Gastrocnemius medialis (tissue), 4 donors: ENCODE results near the gene HSPBAP1. TPM values are rescaled to one million over a fixed set of nuclear protein-coding genes. Genes with fewer than 3 reads are reported as not detected.

Experiments used
- ATAC-seq, 2 donors: fragments of 150-250 bp; one replicate each; pipeline ENCODE4 v1.9.1; 2016
- DNase-seq, 2 donors: peaks; one replicate each; pipeline ENCODE4 v3.0.0-alpha.2; 2019
- H3K27ac ChIP-seq, 4 donors: fragments of 200-600 bp; sonication (generic); 1 replicate in 1 of 4; 2 replicates in 3 of 4; pipeline ENCODE4 v1.5.1; 2016 to 2018; ENCODE audit warnings: mild to moderate bottlenecking in 2 of 4, moderate library complexity in 1 of 4
- H3K27me3 ChIP-seq, 3 donors: fragments of 200-600 bp; sonication (generic) in 2 of 3; 1 replicate in 1 of 3; 2 replicates in 2 of 3; pipeline versions ENCODE4 v1.5.1 to v1.6.0; 2016 to 2019; ENCODE audit warnings: mild to moderate bottlenecking in 1 of 3, moderate library complexity in 1 of 3
- H3K36me3 ChIP-seq, 2 donors: fragments of 200-600 bp; sonication (generic) in 1 of 2; one replicate each; pipeline ENCODE4 v1.5.1; 2017 to 2018
- H3K4me1 ChIP-seq, 2 donors: fragments of 200-600 bp; sonication (generic) in 1 of 2; one replicate each; pipeline ENCODE4 v1.5.1; 2016 to 2017; ENCODE audit warnings: mild to moderate bottlenecking in 2 of 2
- H3K4me3 ChIP-seq, 4 donors: fragments of 200-600 bp; sonication (generic) in 3 of 4; 1 replicate in 1 of 4; 2 replicates in 3 of 4; pipeline ENCODE4 v1.5.1; 2016 to 2019; ENCODE audit warnings: mild to moderate bottlenecking in 2 of 4
- H3K9me3 ChIP-seq, 3 donors: fragments of 200-600 bp; sonication (generic) in 2 of 3; 1 replicate in 1 of 3; 2 replicates in 2 of 3; pipeline ENCODE4 v1.5.1; 2016 to 2019
- CTCF ChIP-seq, 5 experiments: fragments of 450-650 bp in 3 of 5; fragments of 200-600 bp in 2 of 5; sonication (generic) in 2 of 5; IDR thresholded peaks in 4 of 5; conservative IDR thresholded peaks in 1 of 5; 1 replicate in 4 of 5; 2 replicates in 1 of 5; pipeline ENCODE4 v1.5.1; 2016 to 2019; ENCODE audit warnings: antibody characterized with exemption in 5 of 5, mild to moderate bottlenecking in 3 of 5, moderate library complexity in 3 of 5
- POLR2A ChIP-seq, 2 donors: fragments of 450-650 bp; IDR thresholded peaks; one replicate each; pipeline ENCODE4 v1.6.1; 2017; ENCODE audit warnings: antibody characterized with exemption in 2 of 2, mild to moderate bottlenecking in 2 of 2, moderate library complexity in 2 of 2
- in situ Hi-C, 4 donors: fragments of 200-750 bp; cut with MboI; loops; one replicate each; pipeline versions ENCODE4 v1.15.0 to v1.8.0; 2017; ENCODE audit warnings: low sequenced_read_pairs in 4 of 4
- intact Hi-C: fragments of 100-400 bp; cut with DNase I; formaldehyde crosslinking; loops from one replicate; pipeline ENCODE4 v1.15.1; 2023; ENCODE audit warnings: low total_unique reads
- total RNA-seq, 4 donors: library from RNA; depleted of rRNA; stranded (reverse); fragments of >200 nt; gene quantifications; one replicate each; pipeline versions ENCODE4 v1.1.0 to v1.2.3, GENCODE V29; 2016

HSPBAP1 gene
- total RNA-seq, 4 donors from 2014 or later = 14.5 to 30.7 (median 17.0) TPM

DNA sequence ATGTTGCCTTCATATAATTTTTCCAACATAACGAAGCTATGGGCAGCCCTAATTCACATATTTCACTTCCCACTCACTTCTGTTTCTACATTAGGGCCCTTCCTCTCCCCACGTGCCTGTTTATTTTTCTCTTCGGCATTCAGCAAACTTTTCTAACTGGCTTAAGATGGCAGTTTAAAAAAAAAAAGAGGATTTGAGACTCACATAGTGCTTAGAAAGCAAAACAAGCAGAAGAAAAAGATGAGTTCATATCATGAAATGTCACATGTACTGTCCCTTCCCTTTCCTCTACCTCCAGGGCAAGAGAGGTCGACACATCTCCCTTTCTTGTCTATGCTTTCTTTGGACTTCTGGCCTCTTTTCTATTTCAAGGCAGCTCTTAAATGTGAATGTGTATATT, 31.8 kb upstream of the HSPBAP1 start:
- no peak overlapping the region for H3K4me3 ChIP-seq
- ATAC-seq = peak; percentile 23 to 27
- peaks cover 0 to 23% of the 10 kb centered on the region in 2 donors for H3K36me3 ChIP-seq
- in situ Hi-C loops = no loop called here
- intact Hi-C loops = loop anchor here (2.0 to 10.0 kb wide), 2 partner anchors 31 to 69 kb away; partner anchors contain the start of gene SLC49A4
- peaks cover 18 to 25% of the 10 kb centered on the region in 2 donors for H3K4me1 ChIP-seq
- H3K27ac ChIP-seq = peak overlapping the region; percentile 72 to 79 (median 75)
- no peaks in the 10 kb centered on the region for H3K9me3 ChIP-seq
- no peak for DNase-seq
- TF ChIP-seq CTCF (IDR thresholded peaks at IDR 0.05 in 4 of 5, conservative IDR thresholded peaks at IDR 0.05 in 1 of 5) = no peak
- TF ChIP-seq POLR2A (IDR thresholded peaks at IDR 0.05) = no peak
- no peaks in the 10 kb centered on the region for H3K27me3 ChIP-seq

DNA sequence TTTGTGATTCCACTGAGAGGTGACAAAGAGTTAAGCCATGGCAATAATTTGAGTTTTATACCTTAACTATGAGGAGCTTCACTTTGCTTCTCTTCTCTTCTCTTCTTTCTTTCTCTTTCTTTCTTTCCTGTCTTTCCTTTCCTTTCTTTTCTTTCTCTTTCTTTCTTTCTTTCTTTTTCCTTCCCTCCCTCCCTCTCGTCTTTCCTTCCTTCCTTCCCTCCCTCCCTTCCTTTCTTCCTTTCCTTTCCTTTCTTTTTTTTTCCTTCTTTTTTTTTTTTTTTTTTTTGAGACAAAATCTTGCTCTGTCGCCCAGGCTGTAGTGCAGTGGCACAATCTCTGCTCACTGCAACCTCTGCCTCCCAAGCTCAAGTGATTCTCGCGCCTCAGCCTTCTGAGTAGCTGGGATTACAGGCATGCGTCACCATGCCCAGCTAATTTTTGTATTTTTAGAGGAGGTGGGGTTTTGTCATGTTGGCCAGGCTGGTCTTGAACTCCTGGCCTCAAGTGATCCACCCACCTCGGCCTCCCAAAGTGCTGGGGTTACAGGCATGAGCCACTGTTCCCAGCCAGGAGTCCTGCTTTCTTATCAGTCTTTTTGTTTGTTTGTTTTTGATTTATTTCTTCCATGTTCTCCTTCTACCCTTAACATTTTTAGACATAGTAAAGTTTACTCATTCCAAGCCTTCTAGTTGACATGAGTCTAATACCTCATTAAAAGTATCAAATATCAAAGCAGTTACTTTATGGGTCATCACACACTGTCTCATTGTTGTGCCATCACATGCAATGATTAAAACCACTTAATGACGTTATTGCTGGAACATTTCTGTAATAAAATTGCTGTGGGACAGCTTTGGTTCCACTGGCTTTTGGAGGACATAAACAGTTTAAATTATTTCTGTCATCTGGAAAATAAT, 31.1 kb upstream of the HSPBAP1 start:
- TF ChIP-seq POLR2A (IDR thresholded peaks at IDR 0.05) (peak in 1 of 2 donors; percentile 18), CTCF (IDR thresholded peaks at IDR 0.05 in 4 of 5, conservative IDR thresholded peaks at IDR 0.05 in 1 of 5) (no peak)
- peaks cover 0 to 23% of the 10 kb centered on the region in 2 donors for H3K36me3 ChIP-seq
- peaks cover 18 to 25% of the 10 kb centered on the region in 2 donors for H3K4me1 ChIP-seq
- no peaks in the 10 kb centered on the region for H3K27me3 ChIP-seq
- ATAC-seq (peak; percentile 64 to 94), DNase-seq (no peak)
- H3K27ac ChIP-seq = peak overlapping the region; percentile 72 to 79 (median 75)
- in situ Hi-C loops = no loop called here
- H3K4me3 ChIP-seq = no peak overlapping the region
- intact Hi-C loops = loop anchor here (2.0 to 10.0 kb wide), 3 partner anchors 30 to 70 kb away; partner anchors contain the start of gene SLC49A4
- H3K9me3 ChIP-seq = no peaks in the 10 kb centered on the region

DNA sequence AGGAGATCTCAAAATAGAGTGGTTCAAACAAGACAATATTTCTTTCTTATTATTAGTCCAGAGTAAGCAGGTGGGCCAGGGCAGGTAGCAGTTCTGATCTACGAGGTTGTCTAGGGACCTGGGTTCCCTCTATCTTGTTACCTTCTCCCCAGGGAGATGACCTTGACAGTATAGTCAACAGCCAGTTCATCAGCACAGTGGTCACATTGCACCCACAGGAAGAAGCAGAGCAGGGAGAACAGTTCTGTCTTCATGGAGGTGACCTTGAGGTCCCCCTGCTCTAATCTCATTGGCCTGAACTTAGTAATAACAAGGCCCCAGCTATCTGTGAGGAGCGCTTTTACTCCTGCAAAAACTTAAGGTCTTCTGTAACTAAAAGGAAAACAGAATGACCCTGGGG, 23.0 kb upstream of the HSPBAP1 start:
- Histone ChIP-seq H3K4me3 (no peak overlapping the region), H3K9me3 (no peaks in the 10 kb centered on the region), H3K27ac (no peak overlapping the region), H3K4me1 (no peaks in the 10 kb centered on the region), H3K27me3 (no peaks in the 10 kb centered on the region), H3K36me3 (no peaks in the 10 kb centered on the region)
- ATAC-seq (no peak), DNase-seq (no peak)
- in situ Hi-C loops (no loop called here), intact Hi-C loops (no loop called here)
- TF ChIP-seq CTCF (IDR thresholded peaks at IDR 0.05 in 4 of 5, conservative IDR thresholded peaks at IDR 0.05 in 1 of 5) (no peak), POLR2A (IDR thresholded peaks at IDR 0.05) (no peak)

DNA sequence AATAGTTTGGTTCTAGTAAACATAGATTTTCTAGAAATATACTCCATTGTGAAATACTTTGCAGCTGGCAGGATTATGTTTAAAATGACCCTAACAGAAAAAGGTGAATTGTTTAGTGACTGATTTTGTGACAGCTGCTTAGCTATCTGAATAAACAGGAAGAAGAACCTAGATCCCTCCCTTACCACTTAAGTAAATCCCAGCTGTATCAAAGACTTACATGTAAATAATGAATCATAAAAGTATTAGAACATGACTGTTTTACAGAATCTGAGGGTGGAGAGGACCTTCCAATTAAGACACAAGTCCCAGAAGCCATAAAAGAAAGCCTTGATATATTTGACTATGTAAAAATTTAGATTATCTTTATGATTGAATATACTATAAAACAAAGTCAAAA, 17.1 kb upstream of the HSPBAP1 start:
- in situ Hi-C loops (no loop called here), intact Hi-C loops (no loop called here)
- DNase-seq (no peak), ATAC-seq (no peak)
- Histone ChIP-seq H3K27me3 (no peaks in the 10 kb centered on the region), H3K27ac (no peak overlapping the region), H3K36me3 (peaks cover 0 to 24% of the 10 kb centered on the region in 2 donors), H3K4me3 (no peak overlapping the region), H3K9me3 (no peaks in the 10 kb centered on the region), H3K4me1 (no peaks in the 10 kb centered on the region)
- TF ChIP-seq CTCF (IDR thresholded peaks at IDR 0.05 in 4 of 5, conservative IDR thresholded peaks at IDR 0.05 in 1 of 5) (no peak), POLR2A (IDR thresholded peaks at IDR 0.05) (no peak)
